CD4-positive, alpha-beta T cell treated with Interleukin-2 at 100 ng/mL for 4 hours (primary cell): Measurements from ENCODE around the gene GPR153.

Experiments
- DNase-seq: peaks from one replicate; pipeline ENCODE4 v3.0.0-alpha.2; 2020; ENCODE audit warnings: low spot score

Gene GPR153

GRCh38 chr1:6199298-6200187 is 61.4 kb downstream of the GPR153 start, which contains the start of gene RPL22:
Gene RPL22 (minus strand): TSS chr1:6199595. CDS start chr1:6199573, 22 bp downstream.
- peak; percentile 99 for DNase-seq

- DNase-seq, result no peak
Observed at GRCh38 chr1:6198646-6199297, 62.1 kb downstream of the GPR153 start.

- no peak for DNase-seq
Observed at GRCh38 chr1:6197746-6198427, 63.0 kb downstream of the GPR153 start.
